ENCODE results near the gene HSPB6.
"Not testable (repeated sequence)": the region's sequence is repeated elsewhere in the genome, so short reads cannot be mapped to it uniquely, and the experiment has no call there.

Gene HSPB6

DNA sequence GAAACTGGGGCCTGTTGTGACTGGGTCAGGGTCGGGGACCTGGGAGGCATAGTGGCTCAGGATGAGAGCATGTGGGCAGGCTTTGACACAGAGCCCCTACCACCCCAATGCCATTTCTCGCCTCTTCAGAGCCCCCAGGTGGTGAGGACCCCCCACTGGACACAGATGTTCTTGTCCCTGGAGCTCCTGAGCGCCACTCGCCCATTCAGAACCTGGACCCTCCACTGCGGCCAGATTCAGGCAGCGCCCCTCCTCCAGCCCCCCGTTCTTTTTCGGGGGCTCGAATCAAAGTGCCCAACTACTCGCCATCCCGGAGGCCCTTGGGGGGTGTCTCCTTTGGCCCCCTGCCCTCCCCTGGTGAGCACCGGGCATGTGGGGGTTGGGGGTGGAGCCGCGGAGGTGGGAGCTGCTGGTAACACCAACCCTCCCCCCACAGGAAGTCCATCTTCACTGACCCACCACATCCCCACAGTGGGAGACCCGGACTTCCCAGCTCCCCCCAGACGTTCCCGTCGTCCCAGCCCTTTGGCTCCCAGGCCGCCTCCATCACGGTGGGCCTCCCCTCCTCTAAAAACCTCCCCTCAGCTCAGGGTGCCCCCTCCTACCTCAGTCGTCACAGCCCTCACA lies 24.9 kb downstream of the HSPB6 start:
- DNase-seq: no peak

DNA sequence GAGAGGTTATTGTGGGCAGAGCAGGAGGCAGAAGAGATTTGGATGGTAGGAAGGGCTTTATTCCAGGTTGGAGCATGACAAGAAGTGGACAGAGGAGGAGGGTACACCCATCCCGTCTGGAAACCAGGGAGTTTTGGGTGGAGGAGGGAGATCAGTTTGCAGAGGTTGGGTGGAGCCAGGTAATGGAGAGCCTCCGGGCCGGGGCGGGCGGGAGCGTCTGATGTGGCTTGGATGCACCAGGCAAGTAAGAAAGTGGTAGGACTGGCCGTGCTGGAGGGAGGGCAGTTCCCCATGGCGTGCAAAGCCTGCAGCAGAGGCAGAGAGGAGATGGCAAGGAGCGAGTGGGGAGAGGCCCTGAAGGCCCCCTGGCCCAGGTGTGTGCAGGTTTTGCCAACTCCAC lies 25.5 kb downstream of the HSPB6 start:
- no peak for DNase-seq

DNA sequence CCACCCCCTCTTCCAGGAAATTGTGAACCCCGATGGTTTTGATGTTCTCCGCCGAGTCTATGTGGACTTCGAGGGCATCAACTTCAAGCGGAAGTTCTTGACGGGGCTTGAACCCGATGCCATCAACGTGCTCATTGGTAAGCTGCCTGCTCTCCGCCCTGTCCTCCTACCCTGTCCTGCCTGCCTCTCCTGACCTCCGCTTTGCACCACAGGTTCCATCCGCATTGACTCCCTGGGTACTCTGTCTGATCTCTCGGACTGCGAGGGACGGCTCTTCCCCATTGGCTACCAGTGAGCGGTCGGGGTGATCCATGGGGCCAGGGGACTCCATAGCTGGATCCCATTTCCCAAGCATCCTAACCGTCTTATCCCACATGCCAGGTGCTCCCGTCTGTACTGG lies 26.5 kb downstream of the HSPB6 start:
- no peak for DNase-seq

DNA sequence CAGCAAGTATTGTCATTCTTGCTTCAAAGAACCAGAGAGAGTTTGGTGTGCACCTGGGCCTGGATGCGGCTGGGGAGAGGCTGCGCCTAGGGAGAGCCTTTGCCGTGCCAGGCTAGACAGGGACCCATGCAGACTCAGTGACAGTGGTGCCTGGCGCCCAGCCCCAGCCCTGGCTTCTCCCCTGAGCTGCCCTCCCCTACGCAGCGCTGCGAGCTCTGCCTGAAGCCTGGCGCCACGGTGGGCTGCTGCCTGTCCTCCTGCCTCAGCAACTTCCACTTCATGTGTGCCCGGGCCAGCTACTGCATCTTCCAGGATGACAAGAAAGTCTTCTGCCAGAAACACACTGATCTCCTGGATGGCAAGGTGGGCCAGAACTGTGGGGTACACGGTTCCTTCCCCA lies 27.1 kb downstream of the HSPB6 start:
- DNase-seq: no peak

DNA sequence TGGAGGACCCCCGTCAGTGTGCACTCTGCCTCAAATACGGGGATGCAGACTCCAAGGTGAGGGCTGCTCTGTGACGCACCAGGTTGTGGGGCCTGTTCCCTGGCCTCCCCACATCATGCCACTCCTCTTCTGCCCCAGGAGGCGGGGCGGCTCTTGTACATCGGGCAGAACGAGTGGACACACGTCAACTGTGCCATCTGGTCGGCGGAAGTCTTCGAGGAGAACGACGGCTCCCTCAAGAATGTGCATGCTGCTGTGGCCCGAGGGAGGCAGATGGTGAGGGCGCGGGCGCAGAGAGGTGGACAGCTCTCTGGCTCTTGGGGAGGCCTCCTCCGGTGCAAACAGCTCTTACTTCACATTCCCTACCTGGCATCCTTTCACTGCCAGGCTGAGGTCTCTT lies 27.8 kb downstream of the HSPB6 start:
- no peak for DNase-seq

DNA sequence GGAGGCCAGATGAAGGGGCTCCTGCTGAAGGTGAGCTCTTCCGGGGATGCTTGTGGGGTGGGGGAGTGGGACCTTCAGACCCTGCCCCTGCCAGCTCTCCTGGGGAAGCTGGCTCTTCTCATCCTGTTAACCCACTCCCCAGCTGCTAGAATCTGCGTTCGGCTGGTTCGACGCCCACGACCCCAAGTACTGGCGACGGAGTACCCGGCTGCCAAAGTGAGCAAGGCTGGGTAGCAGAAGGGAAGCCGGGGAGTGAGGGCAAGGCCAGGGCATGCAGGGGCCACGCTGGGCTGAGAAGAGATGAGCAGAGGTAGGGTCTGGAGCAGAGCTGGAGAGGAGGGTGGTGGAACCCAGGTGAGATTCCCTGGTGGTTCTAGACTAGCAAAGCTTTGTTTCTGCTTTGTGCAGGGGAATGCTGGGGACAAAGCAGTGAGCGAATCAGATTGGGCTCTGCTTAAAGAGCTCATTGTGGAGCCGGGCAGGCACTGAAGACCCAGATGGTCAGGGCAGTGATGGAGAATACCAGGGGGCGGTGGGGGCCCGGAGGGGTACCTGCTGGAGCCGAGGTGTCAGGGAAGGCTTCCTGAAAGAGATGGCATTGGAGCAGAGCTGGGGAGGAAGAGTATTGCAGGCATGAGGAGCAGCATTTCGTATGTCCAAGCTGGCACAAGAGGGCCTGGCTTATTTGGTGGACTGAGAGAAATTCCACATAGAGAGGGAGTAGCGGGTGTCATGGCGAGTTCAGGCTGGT lies 28.7 kb downstream of the HSPB6 start:
- DNase-seq: no peak

DNA sequence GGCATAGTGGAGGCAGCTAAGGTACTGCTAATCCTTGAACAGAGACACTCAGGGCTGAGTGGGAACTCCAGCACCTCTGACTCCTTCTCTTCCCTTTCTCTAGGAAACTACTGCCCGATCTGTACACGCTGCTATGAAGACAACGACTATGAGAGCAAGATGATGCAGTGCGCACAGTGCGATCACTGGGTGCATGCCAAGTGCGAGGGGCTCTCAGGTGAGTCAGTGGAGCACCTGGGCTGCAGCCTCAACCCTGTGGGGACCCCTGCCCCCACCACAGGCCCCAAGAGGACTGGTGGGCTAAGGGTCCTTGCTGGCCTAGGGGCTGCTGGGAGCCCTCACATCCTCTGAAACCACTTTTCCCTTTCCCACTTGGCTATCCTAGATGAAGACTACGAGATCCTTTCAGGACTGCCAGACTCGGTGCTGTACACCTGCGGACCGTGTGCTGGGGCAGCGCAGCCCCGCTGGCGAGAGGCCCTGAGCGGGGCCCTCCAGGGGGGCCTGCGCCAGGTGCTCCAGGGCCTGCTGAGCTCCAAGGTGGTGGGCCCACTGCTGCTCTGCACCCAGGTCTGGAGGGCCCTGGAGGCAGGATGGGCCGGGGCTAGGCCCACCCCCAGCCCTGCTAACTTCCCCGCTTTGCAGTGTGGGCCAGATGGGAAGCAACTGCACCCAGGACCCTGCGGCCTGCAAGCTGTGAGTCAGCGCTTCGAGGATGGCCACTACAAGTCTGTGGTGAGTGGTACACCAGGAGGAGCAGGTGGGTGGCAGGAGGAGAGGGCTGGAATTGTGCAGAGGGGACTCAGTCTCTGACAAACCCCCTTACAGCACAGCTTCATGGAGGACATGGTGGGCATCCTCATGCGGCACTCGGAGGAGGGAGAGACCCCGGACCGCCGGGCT lies 29.5 kb downstream of the HSPB6 start:
- no peak for DNase-seq

DNA sequence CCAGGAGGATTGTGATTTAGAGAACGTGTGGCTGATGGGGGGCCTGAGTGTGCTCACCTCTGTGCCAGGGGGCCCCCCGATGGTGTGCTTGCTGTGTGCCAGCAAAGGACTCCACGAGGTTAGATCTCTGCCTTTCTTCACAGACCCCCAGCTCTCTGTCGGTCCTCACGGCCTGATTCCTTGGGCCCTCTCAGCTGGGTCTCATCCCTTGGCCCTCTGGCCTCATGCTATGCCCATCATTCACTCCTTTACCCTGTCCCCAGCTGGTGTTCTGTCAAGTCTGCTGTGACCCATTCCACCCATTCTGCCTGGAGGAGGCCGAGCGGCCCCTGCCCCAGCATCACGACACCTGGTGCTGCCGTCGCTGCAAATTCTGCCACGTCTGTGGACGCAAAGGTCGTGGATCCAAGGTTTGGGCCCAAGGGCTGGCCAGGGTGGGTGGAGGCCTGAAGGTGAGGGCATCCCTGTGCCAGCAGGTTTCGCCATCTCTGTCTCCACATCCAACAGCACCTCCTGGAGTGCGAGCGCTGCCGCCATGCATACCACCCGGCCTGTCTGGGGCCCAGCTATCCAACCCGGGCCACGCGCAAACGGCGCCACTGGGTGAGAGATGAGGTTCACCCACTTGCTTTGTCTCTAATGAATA lies 31.5 kb downstream of the HSPB6 start:
- DNase-seq: no peak

DNA sequence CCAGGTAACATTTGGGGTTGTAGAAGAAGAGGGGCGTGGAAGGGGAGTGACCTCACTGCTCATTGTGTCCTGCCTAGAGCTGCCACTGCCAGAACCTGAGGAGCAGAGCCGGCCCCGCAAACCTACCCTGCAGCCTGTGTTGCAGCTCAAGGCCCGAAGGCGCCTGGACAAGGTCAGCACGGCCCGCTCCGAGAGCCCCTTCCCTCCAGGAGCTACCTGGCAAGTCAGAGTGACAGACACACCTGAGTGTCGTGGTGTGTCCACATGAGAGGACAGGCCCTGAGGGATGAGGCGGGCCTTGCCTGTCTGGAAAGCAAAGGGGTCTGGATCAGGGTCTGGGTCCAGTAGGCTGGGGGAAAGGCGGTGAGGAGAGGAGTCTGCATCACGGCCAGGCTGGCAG lies 32.3 kb downstream of the HSPB6 start:
- no peak for DNase-seq

DNA sequence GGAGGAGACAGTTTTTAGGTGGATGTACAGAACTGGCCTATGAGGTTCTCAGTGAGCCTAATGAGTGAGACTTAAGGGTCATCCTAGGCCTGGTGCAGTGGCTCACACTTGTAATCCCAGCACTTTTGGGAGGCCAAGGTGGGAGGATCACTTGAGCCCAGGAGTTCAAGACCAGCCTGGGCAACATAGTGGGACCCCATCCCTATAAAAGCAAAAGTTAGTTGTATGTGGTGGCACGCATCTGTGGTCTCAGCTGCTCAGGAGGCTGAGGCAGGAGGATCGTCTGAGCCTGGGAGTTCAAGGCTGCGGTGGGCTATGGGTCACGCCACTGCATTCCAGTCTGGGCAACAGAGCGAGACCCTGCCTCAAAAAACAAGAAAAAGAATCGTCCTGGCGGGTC lies 32.7 kb downstream of the HSPB6 start:
- DNase-seq: not testable (repeated sequence)

DNA sequence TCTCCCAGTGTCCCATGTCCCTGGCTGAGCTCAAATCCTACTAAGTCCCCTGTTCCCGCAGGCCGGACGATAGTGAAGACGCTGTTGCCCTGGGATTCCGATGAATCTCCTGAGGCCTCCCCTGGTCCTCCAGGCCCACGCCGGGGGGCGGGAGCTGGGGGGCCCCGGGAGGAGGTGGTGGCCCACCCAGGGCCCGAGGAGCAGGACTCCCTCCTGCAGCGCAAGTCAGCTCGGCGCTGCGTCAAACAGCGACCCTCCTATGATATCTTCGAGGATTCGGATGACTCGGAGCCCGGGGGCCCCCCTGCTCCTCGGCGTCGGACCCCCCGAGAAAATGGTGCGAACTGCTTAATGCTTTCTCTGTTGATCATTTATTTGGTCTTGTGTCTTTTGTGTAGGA lies 33.2 kb downstream of the HSPB6 start:
- no peak for DNase-seq

DNA sequence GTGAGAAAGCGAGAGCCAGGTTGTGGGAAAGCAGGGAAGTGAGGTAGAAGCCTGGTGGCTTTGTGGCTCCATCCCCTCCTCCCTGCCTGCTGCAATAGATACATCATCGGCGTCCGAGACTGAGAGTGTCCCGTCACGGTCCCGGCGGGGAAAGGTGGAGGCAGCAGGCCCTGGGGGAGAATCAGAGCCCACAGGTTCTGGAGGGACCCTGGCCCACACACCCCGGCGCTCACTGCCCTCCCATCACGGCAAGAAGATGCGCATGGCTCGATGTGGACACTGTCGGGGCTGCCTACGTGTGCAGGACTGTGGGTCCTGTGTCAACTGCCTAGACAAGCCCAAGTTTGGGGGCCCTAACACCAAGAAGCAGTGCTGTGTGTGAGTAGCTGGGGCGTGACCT lies 33.9 kb downstream of the HSPB6 start:
- no peak for DNase-seq

DNA sequence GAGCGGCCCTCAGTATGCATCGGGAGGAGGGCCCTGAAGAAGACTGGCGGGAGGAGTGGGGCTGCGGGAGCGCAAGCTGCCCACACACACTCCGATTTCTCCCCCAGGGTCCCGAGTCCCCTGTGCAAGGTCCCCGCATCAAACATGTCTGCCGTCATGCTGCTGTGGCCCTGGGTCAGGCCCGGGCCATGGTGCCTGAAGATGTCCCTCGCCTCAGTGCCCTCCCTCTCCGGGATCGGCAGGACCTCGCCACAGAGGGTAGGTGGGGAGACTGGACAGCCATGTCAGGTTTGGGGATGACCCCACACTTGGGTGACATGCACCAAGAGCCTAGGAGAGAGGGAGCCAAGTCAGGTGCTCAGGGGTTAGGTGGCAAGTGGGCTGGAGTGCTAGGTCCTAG lies 34.4 kb downstream of the HSPB6 start:
- no peak for DNase-seq

DNA sequence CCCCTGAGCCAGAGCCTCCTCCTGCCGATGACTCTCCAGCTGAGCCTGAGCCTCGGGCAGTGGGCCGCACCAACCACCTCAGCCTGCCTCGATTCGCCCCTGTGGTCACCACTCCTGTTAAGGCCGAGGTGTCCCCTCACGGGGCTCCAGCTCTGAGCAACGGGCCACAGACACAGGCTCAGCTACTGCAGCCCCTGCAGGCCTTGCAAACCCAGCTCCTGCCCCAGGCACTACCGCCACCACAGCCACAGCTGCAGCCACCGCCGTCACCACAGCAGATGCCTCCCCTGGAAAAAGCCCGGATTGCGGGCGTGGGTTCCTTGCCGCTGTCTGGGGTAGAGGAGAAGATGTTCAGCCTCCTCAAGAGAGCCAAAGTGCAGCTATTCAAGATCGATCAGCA lies 35.5 kb downstream of the HSPB6 start:
- DNase-seq: no peak

DNA sequence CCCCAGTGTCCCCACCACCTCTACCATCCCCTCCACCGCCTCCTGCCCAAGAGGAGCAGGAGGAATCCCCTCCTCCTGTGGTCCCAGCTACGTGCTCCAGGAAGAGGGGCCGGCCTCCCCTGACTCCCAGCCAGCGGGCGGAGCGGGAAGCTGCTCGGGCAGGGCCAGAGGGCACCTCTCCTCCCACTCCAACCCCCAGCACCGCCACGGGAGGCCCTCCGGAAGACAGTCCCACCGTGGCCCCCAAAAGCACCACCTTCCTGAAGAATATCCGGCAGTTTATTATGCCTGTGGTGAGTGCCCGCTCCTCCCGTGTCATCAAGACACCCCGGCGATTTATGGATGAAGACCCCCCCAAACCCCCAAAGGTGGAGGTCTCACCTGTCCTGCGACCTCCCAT lies 36.2 kb downstream of the HSPB6 start:
- DNase-seq: no peak

DNA sequence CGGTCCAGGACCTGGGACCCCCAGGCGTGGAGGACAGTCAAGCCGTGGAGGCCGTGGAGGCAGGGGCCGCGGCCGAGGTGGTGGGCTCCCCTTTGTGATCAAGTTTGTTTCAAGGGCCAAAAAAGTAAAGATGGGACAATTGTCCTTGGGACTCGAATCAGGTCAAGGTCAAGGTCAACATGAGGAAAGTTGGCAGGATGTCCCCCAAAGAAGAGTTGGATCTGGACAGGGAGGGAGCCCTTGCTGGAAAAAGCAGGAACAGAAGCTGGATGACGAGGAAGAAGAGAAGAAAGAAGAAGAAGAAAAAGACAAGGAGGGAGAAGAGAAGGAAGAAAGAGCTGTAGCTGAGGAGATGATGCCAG lies 36.7 kb downstream of the HSPB6 start:
- no peak for DNase-seq

DNA sequence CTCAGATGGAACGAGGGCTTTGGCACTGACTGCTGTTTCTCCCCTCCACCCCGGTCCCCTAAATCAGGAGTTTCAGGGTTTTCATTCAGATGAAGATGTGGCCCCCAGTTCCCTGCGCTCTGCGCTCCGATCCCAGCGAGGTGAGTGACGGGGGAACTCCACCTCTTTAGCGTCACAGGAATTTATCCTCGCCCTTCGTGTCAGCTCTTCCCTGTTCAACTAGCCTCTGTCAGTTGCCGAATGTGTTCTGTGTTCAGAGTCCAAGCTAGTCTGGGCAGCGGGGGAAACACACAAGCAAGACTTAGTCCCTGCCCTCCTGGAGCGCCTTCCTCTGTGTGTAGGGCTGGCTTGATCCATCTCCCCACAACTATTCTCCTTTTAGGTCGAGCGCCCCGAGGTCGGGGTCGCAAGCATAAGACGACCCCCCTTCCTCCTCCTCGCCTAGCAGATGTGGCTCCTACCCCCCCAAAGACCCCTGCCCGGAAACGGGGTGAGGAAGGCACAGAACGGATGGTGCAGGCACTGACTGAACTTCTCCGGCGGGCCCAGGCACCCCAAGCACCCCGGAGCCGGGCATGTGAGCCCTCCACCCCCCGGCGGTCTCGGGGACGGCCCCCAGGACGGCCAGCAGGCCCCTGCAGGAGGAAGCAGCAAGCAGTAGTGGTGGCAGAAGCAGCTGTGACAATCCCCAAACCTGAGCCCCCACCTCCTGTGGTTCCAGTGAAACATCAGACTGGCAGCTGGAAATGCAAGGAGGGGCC lies 37.2 kb downstream of the HSPB6 start:
- DNase-seq: no peak

DNA sequence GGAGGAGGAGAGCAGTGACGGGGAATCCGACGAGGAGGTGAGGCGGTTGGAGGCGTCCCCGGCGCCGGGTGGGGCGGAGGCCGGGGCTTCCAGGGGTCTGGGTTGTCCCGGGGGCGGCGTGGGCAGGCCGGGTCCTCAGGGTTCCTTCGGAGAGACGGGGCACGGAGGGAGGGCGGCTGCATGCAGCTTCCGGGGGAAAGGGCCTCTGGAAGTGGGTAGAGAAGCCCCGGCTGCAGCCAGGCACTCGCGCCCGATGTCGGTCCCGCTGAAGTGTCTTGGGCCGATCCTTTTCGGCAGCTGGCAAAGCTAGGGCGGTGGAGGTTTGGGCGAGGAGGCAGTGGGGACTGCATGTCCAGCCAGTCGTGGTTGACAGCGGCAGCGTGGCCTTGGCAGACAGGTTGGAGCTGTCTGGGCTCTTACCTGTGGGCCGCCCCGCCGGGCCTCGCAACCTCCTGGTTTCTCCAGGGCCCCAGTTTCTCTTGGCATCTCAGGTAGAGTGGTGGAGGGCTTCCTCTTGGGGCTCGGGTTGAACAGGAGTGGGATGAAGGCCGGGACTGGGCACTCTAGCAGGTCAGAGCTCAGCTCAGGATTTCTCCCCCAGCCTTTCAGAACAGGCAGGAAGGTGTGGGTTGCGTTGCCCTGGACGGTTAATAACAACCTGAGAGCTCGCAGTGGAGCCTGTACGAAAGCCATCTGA lies 38.3 kb downstream of the HSPB6 start:
- peak; percentile 20 for DNase-seq

DNA sequence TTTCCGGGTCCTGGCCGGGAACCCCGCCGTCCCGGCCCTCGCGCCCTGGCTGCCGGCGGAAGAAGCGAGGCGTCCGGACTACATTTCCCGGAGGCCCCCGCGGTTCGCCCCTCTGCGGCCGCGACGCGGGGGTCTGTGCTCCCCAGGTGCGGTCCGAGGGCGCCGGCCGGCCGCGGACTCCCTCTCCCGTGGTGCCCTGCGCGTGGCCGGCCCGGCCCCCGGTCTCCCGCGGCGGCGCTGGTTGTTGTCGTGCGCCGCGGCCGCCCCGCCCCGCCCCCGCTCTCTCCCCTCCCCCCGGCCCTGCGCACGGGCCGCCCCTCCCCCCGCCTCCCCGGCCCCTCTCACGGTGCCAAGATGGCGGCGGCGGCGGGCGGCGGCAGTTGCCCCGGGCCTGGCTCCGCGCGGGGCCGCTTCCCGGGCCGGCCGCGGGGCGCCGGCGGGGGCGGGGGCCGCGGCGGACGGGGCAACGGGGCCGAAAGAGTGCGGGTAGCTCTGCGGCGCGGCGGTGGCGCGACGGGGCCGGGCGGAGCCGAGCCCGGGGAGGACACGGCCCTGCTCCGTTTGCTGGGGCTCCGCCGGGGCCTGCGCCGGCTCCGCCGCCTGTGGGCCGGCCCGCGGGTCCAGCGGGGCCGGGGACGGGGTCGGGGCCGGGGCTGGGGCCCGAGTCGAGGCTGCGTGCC lies 39.0 kb downstream of the HSPB6 start, which contains the start of gene KMT2B:
Gene KMT2B (plus strand): TSS at position 339 of the 680 bp plus-strand sequence. CDS start 16 bp downstream, at position 355.
- peak; percentile 96 for DNase-seq

DNA sequence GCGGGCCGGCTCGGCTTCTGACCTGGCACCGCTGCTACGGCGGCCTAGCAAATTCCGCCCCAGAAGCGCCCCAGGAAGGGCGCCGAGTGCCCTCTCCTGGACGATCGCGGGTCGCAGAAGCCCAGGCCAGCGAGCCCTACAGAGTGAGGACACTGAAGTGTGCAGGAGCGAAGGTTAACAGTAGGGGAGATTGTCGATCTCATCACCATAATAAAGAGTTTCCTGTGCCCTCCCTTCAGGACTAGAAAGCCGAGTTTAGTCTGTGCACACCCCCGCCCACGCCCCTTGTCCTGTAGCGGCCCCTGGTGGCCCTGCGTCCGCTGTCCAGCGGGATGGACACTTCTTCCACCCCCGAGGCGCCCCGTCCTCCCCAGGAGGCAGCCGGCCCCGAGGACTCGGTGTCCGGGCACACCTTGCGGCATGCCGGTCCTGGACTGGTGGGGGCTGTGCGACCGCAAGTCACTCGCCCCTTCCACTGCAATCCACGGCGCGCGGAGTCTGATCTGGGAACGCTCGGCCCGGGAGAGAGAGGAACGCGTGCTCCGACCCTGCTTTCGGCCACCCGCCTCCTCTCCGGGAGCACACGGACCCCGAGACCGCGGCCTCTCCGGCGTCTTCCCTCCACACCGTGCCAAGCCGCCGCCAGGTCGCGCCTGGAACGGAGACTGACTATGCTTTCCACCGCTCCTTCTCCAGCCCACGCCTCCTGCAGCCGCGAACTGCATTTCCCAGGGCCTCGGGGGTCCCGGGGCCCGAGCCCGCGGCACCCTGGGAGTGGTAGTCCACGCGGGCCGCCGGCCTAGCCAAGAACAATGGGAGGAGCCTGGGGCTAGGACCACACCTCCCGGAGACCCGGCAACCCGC lies 39.8 kb downstream of the HSPB6 start:
- peak; percentile 86 for DNase-seq

Measured in fibroblast of skin of back (primary cell).